Measurements from ENCODE around the gene SLIT1. TPM values are rescaled to one million over a fixed set of nuclear protein-coding genes. Genes with fewer than 3 reads are reported as not detected.

Gene SLIT1
- total and polyA plus RNA-seq, 2 of the 8 experiments (the other 6 are each of a cell fraction or from before 2014, with no cell fraction given), result 0.70 to 0.88 TPM

DNA sequence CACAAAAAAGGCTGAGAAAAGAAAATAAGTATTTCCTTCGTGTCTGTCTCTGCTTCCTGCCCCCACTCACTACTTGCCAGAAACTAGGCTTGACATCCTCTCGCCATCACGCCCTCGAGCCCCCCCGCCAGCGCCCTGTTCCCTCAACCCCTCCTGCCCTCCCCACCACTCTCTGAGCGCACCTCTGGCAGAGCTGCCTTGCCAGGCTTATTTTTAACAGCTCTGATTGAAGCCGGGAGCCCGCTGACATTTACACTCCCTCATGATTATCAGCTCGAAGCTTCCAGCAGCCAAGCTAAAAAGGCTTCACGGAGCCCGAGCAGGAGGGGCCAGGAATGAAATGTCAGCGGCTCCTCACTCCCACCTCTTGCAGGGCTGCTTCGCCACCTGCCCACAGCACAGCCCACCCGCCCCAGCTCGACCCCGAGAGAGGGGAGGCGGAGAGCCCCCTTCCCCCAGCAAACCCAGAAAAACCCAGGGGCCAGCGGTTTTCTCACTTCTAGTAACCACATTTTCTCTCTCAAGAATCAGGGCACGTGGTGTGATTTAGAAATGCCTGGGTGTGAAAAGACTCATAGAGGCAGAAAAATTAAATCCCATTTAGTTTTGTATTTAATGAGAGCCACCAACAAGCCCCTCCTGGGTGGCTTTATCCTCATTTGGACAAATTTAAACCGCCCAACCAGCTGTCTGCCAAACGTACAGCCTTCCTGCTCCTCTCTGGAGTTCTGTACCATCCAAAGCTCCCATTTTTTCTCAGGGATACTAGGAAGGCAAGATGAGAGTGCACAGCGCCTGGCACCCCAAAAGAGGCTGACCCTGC is 89.3 kb downstream of the SLIT1 start:
- Histone ChIP-seq H2BK5ac (ENCODE audit: low read depth, low read length) (no peak overlapping the region), H4K91ac (replicated peaks; ENCODE audit: insufficient read length, low read length) (no peak overlapping the region), H2BK20ac (ENCODE audit: low read length) (no peak overlapping the region), H3K9ac (replicated peaks in 1 of 4; ENCODE audit: extremely low read depth in 1 of 4, low read depth in 3 of 4, low read length in 3 of 4) (no peak overlapping the region), H4K20me1 (replicated peaks in 1 of 2; ENCODE audit: control insufficient read depth in 1 of 2, insufficient read depth in 2 of 2, low read length in 2 of 2) (no peaks in the 10 kb centered on the region), H4K8ac (ENCODE audit: extremely low read depth, insufficient read depth, low read length) (no peak overlapping the region), H3K4me1 (replicated peaks in 1 of 4; ENCODE audit: control insufficient read depth in 3 of 4, insufficient read depth in 4 of 4, low read length in 3 of 4) (peaks cover 0 to 15% (median 7%) of the 10 kb centered on the region in 4 experiments; a peak in 5 of 7 replicates), H2BK15ac (ENCODE audit: low read length) (no peak overlapping the region), H2AFZ (ENCODE audit: low read length) (no peak overlapping the region), H2AK5ac (ENCODE audit: low read depth, low read length) (no peak overlapping the region), H2BK120ac (replicated peaks; ENCODE audit: low read depth, low read length) (no peak overlapping the region), H3K4me3 (ENCODE audit: extremely low read depth in 1 of 4, insufficient read depth in 2 of 4, low read depth in 3 of 4, low read length in 4 of 4) (no peak overlapping the region), H3K14ac (ENCODE audit: insufficient read length) (no peak overlapping the region), H3K4me2 (ENCODE audit: insufficient read depth in 1 of 2, low read depth in 2 of 2, low read length in 2 of 2) (no peak overlapping the region), H3K18ac (ENCODE audit: extremely low read depth, low read length) (no peak overlapping the region), H3K79me2 (ENCODE audit: control insufficient read depth in 1 of 2, insufficient read depth in 2 of 2, low read length in 2 of 2) (no peaks in the 10 kb centered on the region), H4K5ac (ENCODE audit: insufficient read length, low read depth, low read length) (no peak overlapping the region), H3K79me1 (ENCODE audit: low read depth, low read length) (no peaks in the 10 kb centered on the region), H3K56ac (replicated peaks; ENCODE audit: insufficient read length, low read depth, low read length) (no peak overlapping the region), H3K36me3 (ENCODE audit: control insufficient read depth in 2 of 4, insufficient read depth in 4 of 4, low read length in 3 of 4) (no peaks in the 10 kb centered on the region), H3K27me3 (replicated peaks in 1 of 4; ENCODE audit: control insufficient read depth in 3 of 4, extremely low read depth in 1 of 4, insufficient read depth in 3 of 4, low read length in 3 of 4) (no peaks in the 10 kb centered on the region), H3K9me3 (ENCODE audit: insufficient read depth in 2 of 2, low read depth in 1 of 2, low read length in 1 of 2) (no peaks in the 10 kb centered on the region), H3K4ac (replicated peaks; ENCODE audit: insufficient read length, low read depth, low read length) (no peak overlapping the region), H3K27ac (ENCODE audit: low read depth, low read length) (no peak overlapping the region), H3K23me2 (ENCODE audit: low read depth, low read length) (no peaks in the 10 kb centered on the region), H2BK12ac (ENCODE audit: low read depth, low read length) (no peak overlapping the region), H3K23ac (ENCODE audit: insufficient read length) (no peak overlapping the region)
- WGBS, 2 experiments (ENCODE audit: extremely low coverage in 1 of 2, insufficient coverage in 1 of 2, insufficient read length in 1 of 2, insufficient replicate concordance in 2 of 2, low coverage in 1 of 2, low lambda C conversion rate in 2 of 2, missing lambda C conversion rate in 1 of 2), result 75% methylated on average over 21 of the region's 23 CpGs; no CpG with 5 or more reads in 1 of the 2 experiments
- CTCF ChIA-PET (ENCODE audit: partially characterized antibody), result interaction anchor here (0.9 to 42.3 kb wide), 9 partner anchors 7 to 121 kb away, joined by 3 to 1348 read pairs (median 5); no protein-coding TSS in a partner anchor
- POLR2A ChIA-PET (ENCODE audit: partially characterized antibody), result interaction anchor here (1.7 kb wide), 1 partner anchor 9 kb away, joined by 4 read pairs; no protein-coding TSS in a partner anchor
- DNase-seq (ENCODE audit: low read depth in 1 of 2, low spot score in 2 of 2) (no peak), FAIRE-seq (no peak)
- no peak for TF ChIP-seq RXRA (IDR thresholded peaks at IDR 0.05; ENCODE audit: insufficient read depth, low read depth, low read length)
- TF ChIP-seq TAF7 (optimal IDR thresholded peaks at IDR 0.05; ENCODE audit: borderline replicate concordance, low read depth, low read length), result no peak
- no peak for TF ChIP-seq TBP (IDR thresholded peaks at IDR 0.05; ENCODE audit: low read depth, low read length)
- no peak for TF ChIP-seq CEBPB (IDR thresholded peaks at IDR 0.05; ENCODE audit: low read depth, low read length)
- no peak for TF ChIP-seq POU5F1 (IDR thresholded peaks at IDR 0.05; ENCODE audit: low read depth, low read length)
- TF ChIP-seq CREB1 (IDR thresholded peaks at IDR 0.05), result no peak
- no peak for TF ChIP-seq SP2 (IDR thresholded peaks at IDR 0.05; ENCODE audit: low read length)
- no peak for TF ChIP-seq MAFK (IDR thresholded peaks at IDR 0.05; ENCODE audit: low read depth, low read length)
- no peak for TF ChIP-seq JUN (IDR thresholded peaks at IDR 0.05; ENCODE audit: low read depth, low read length)
- TF ChIP-seq, protein P1, sequence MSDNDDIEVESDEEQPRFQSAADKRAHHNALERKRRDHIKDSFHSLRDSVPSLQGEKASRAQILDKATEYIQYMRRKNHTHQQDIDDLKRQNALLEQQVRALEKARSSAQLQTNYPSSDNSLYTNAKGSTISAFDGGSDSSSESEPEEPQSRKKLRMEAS (IDR thresholded peaks at IDR 0.05), result no peak
- no peak for TF ChIP-seq POLR2AphosphoS5 (IDR thresholded peaks at IDR 0.05; ENCODE audit: low read depth, low read length)
- TF ChIP-seq KDM5A (IDR thresholded peaks at IDR 0.05; ENCODE audit: low read length), result no peak
- TF ChIP-seq EP300 (IDR thresholded peaks at IDR 0.05; ENCODE audit: borderline replicate concordance in 1 of 2, low read depth in 2 of 2, low read length in 2 of 2), result no peak

Data from H1 (cell line).